ENCODE data around the gene CTLA4.
A peak's percentile ranks its signal among the peaks of the same experiment; 100 is the strongest.
"Not testable (repeated sequence)": the region's sequence is repeated elsewhere in the genome, so short reads cannot be mapped to it uniquely, and the experiment has no call there.

The CTLA4 gene

DNA sequence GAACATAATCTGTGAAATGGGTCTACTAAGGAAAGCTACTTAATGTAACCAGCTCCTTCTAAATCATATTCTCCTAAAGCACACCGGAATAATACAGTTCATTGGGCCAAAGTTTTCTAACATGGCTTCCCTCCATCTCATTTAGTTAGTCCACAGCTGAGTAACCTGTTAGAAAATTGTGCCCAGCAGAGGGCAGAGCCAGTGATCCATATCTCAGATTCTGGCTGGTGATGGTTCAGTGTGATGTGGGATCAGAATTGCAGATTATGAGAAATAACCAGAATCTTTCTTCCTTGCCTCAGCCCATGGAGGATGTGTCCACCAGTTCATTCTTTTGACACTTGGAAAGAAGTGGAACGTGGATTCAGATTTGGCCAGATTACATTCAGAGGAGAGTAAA lies 9.4 kb upstream of the CTLA4 start:
- no peak for DNase-seq

DNA sequence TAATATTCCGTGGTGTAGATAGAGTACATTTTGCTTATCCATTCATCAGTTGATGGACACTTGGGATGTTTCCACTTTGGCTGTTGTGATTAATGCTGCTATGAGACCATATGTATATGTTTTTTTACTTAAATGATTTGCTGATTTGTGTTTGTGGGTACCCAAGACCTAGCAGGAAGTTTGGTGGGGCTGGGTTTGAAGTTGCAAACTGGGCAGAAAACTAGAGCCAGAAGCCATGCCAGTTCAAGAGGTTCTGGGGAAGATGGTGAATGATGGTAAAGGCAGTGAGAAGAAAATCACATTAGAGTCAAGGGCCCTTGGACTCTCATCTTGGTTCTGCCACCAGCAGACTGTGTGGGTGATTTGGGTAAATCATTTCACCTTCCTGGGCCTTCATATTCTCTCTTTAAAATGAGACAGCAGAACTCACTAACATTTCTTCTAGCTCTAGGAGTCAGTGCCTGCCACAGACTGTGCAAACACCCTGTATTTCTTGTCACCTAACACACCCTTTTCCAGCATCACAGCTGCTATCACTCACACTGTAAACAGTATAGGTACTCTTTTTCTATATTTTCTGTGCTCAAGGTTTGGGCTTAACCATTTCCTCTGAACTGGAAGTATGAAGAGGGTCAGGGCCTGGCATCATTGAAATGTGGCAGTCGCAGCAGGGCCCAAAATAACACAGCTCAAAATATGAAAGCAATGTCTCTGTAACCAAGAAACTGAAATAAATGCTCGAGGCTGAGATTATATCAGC lies 8.4 kb upstream of the CTLA4 start:
- no peak for DNase-seq

DNA sequence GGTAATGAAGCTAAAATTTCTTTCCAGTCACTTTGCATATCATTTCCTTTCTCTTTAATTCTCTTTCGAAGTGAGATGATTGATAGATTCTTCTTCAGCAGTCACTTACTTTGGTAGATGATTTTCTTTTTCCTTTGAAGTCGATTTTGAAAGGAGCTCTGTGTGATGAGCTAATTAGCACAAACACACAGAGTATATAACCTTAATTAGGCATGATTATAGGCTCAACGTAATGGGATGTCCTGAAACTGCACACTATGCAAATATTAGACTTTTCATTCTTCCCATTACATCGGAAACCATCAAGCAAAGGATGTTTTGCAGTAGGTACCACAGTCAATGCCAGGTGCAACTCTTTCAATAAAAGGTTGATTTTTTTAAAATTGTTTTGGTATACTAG lies 6.4 kb upstream of the CTLA4 start:
- no peak for DNase-seq

DNA sequence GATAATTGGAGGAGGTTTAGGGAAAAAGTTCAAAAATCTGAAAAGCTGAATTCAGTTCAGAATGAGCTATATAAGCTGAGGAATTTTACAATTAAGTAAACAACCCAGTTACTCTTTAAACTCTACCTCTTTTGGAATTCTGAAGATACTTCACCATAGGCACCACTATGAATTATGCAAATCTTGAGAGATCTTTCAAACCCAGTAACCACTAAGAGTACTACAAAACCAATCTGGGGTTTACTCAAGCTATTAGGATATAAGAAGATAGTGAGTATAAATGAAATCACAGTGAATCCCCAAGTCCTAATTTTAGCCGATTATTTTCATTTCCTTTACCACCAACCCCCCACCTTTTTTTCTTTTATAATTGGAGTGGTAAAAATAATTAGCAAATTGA lies 6.0 kb upstream of the CTLA4 start:
- DNase-seq, result no peak

DNA sequence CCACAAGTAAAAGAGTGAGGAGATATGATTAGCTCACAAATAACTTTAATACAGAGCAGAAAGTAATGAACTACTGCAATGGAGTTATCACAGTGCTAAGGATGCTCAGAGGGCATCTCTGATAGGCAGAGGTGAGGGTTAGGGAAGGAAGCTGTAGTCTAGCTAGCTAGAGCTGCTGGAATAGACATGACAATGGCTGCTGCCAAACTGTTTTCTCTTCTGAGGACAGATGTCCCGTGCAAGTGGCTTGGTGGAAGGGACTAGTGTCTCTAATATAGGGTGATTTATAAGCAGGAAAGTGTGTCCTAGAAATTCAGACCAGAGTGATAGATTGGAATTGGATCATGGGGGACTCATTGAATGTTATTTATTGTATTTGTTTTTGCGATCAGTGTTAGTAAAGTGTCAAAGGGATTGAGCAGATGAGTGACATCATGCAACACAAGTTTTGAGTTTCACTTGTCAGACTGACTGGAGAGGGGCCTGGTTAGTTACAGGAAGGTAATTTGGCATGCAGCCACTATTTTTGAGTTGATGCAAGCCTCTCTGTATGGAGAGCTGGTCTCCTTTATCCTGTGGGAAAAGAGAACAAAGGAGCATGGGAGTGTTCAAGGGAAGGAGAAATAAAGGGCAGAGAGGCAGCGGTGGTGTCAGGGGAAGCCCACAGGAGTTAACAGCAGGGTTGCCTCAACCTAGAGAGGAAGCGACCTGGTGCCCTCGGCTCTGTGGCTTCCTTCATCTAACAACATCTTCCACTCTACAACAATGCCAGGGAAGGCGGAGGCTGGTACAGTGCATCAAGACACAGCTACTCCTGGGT lies 1.9 kb downstream of the CTLA4 start:
- peak; percentile 85 for DNase-seq

DNA sequence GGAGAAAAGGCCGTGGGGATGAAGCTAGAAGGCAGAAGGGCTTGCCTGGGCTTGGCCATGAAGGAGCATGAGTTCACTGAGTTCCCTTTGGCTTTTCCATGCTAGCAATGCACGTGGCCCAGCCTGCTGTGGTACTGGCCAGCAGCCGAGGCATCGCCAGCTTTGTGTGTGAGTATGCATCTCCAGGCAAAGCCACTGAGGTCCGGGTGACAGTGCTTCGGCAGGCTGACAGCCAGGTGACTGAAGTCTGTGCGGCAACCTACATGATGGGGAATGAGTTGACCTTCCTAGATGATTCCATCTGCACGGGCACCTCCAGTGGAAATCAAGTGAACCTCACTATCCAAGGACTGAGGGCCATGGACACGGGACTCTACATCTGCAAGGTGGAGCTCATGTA lies 2.9 kb downstream of the CTLA4 start:
- DNase-seq, result no peak

DNA sequence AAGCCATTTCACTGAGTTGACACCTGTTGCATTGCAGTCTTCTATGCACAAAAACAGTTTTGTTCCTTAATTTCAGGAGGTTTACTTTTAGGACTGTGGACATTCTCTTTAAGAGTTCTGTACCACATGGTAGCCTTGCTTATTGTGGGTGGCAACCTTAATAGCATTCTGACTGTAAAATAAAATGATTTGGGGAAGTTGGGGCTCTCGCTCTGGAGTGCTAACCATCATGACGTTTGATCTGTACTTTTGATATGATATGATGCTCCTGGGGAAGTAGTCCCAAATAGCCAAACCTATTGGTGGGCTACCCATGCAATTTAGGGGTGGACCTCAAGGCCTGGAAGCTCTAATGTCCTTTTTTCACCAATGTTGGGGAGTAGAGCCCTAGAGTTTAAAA lies 3.4 kb downstream of the CTLA4 start:
- no peak for DNase-seq

DNA sequence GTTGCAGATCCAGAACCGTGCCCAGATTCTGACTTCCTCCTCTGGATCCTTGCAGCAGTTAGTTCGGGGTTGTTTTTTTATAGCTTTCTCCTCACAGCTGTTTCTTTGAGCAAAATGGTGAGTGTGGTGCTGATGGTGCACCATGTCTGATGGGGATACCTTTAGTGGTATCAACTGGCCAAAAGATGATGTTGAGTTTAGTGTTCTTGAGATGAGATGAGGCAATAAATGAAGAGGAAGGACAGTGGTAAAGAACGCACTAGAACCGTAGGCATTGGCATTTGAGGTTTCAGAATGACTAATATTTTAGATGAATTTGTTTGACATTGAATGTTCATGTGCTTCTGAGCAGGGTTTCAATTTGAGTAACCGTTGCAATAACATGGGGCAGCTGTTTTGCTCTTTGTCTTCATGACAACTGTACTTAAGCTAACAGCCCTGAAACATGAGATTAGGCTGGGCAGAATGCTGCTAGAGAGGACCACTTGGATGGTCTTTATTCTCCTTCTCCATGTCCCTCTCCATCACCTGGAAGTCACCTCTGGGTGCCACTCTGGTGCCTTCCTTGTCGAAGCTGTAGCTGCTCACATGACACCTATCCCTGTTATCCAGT lies 3.9 kb downstream of the CTLA4 start:
- DNase-seq, result no peak

DNA sequence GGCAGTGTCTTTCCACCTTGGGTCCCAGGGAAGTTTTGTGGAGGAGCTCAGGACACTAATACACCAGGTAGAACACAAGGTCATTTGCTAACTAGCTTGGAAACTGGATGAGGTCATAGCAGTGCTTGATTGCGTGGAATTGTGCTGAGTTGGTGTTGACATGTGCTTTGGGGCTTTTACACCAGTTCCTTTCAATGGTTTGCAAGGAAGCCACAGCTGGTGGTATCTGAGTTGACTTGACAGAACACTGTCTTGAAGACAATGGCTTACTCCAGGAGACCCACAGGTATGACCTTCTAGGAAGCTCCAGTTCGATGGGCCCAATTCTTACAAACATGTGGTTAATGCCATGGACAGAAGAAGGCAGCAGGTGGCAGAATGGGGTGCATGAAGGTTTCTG lies 5.9 kb downstream of the CTLA4 start:
- DNase-seq, result no peak

DNA sequence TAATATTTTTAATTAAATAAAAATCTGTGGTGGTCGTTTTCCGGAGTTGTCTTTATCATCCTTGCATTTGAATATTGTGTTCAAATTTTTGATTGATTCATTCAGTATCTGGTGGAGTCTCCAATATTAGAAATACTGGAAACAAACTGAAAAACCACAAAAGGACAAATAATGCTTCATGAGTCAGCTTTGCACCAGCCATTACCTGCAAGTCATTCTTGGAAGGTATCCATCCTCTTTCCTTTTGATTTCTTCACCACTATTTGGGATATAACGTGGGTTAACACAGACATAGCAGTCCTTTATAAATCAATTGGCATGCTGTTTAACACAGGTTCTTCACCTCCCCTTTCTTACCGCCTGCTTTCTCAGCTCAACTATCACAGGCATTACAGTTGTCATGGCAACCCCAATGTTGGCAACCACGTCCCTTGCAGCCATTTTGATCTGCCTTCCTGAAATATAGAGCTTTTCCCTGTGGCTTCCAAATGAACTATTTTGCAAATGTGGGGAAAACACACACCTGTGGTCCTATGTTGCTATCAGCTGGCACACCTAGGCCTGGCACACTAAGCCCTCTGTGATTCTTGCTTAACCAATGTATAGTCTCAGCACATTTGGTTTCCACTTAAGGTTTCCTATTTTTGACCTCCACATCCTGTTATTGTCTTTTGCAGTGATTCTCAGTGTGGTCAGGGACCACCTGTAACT lies 6.5 kb downstream of the CTLA4 start:
- DNase-seq, result no peak

DNA sequence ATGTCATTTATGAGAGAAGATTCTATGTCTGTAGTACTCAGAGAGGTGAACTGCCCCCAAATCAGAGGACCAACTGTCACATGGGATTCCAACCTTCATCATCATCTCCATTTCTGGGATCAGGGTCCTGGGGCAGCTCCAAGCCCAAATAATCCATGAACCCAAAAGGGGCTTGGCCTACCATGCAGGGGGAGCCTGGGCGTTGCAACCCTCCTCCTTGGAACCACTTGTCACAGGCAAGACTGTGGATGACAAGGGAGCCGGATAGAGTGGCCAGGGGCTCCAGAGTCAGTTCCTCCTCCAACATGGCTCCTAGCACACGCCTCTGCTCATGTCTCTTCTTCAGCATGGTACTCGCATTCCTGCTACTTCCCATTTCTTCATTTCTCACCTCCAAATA lies 7.9 kb downstream of the CTLA4 start:
- DNase-seq, result no peak

DNA sequence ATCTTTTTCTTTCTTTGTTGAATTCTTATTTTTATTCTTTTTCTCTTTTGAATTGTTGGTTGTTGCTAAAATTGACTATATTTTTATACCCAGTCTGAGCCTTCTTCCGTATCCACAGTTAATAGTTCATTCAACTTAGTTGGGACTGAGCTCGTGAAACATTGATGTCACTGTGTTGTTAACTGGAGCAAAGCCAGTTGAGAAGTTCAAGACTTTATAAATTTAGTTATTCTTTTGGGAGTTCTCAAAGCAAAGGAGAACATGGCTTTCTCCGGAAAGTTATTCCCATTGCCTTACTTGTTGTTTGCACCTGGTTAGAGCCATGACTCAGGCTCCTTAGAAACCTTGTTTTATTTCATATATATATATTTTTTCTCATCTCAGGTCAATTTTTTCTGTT lies 8.8 kb downstream of the CTLA4 start:
- no peak for DNase-seq

DNA sequence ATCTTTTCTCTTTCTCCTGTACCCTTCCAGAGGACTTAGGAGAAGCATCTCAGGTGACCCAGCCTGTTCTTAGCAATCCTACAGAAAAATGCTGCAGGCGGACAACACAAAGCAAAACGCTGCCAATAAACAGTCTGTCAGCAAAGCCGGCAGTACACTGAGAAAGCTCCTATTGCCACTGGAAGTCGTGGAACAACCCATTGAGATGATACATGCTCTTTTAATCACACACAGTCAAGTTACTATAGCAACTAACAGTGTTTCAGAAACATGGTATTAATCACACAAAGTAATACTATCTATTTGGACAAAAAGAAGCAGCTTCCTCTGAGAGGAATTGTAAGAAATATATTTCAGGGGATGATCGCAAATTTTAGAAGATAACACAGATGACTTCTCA lies 10.5 kb downstream of the CTLA4 start:
- no peak for DNase-seq

DNA sequence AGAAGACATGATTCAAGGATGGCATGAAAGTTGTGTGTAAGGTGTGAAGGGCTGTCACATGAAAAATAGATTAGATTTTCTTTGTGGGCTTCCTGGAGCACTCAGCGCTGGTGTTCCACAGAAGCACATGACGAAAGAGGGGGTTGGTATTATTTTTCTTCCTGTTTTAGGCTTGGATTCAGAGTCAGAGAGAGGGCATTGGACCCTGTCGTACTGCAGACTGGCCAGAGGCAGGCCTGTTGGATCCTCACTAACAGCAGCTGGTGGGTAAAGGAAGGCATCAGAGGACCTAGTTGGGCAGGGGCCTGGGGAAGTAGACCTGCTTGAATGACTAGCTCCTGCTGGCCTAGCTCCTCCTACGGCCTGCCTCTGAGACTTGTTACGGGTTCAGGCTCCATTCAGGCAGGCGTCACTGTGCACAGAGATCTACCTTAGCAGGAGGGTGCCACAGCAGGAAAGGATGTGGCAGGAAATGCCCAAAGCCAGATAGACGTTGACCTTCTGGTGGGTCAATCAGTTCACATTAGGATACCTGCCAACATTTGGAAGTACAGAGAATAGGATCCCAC lies 13.1 kb downstream of the CTLA4 start:
- DNase-seq, result no peak

DNA sequence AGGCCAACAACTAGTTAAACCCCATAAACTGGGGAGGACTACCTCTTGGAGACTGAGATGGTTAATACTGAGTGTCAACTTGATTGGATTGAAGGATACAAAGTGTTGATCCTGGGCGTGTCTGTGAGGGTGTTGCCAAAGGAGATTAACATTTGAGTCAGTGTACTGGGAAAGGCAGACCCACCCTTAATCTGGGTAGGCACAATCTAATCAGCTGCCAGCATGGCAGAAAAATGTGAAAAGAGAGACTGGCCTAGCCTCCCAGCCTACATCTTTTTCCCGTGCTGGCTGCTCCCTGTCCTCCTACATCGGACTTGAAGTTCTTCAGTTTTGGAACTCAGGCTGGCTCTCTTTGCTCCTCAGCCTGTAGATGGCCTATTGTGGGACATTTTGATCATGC lies 13.6 kb downstream of the CTLA4 start:
- DNase-seq, result not testable (repeated sequence)

DNA sequence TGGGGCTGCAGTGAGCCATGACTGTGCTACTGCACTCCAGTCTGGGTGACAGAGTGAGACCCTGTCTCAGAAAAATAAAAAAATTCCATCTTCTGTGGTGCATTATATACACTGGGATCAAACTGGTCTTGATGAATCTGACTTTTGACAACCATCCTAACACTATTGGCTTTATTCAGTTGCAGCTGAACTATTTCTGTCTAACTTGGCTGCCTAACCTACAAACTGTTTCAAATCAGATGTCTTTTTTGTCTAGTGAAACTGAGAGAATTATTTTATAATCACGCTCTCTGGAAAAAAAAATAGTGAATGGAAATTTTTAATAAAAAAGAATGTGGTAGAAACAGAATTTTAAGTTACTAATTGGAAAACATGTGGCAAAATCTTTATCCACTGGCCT lies 15.0 kb downstream of the CTLA4 start:
- DNase-seq, result no peak

DNA sequence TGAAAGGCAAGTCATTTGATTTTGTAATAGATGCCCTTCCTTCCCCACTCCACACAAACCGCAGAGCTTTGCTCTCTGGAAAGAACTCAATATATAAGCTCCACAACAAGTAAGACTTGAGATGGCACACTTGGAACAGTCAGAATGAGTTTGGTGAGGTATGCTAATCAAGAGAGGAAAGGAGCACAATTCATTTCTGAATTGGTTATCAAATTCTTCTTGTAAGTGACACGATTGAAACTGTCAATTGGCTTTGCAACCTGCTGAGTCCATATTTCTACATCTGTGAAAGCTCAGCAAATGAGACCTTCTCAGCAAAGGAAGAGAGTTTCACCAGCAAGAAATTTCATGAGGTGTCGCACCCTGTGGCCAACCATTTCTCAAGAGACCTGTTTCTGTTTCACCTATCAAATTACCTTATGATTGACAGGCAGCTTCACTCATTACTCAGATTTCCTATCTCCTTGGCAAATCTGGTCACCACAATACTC lies 19.1 kb downstream of the CTLA4 start:
- DNase-seq, result no peak

DNA sequence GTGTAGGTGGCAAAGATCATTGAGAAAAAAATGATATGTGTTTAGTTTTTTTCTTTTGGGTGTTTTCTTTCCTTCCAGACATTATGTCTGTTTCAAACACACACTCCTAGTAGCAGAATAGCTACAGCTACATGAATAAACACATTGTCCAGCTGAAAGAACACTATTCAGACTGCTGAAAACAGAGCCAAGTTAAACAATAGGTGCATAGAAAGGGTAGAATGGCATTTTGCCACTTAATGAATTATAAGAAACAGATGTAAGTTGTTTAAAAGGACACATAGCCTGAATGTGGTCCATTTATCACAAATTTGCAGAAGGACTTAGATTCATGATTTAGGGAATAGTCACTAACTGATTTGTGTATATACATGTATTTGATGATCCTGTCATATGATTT lies 20.1 kb downstream of the CTLA4 start:
- DNase-seq, result no peak

DNA sequence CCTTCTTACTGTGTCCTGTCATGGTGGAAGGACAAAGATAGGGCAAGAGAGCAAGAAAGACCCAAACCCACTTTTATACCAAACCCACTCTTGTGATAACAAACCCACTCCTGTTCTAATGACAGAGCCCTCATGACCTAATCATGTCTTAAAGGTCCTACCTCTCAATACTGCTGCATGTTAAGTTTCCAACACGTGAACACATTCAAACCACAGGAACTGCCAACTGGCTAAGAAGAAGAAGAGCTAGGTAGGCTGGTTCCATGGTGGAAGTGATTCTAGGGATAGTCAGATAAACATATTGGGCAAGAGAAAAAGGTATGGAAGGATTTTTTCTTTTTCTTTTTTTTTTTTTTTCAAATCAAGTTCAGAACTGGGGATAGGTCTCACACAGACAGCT lies 22.0 kb downstream of the CTLA4 start:
- no peak for DNase-seq

DNA sequence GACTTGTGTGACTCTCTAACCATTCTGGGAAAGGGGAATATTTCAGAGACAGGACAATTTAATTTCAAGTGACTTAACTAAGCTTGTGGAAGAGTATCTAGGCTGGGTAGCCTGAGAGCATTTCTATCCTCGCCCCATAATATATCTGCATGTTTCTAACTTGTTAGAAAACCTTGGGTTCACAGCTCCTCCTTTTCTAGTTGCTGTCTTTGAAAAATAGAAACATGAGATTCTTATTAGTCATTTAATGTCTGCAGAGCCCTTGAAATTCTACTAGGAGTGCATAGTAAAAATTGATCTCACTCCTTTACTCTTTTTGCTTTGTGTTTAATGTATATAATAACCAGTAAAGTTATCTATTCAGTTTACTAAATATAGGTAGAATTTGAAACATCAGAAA lies 22.4 kb downstream of the CTLA4 start:
- no peak for DNase-seq

DNA sequence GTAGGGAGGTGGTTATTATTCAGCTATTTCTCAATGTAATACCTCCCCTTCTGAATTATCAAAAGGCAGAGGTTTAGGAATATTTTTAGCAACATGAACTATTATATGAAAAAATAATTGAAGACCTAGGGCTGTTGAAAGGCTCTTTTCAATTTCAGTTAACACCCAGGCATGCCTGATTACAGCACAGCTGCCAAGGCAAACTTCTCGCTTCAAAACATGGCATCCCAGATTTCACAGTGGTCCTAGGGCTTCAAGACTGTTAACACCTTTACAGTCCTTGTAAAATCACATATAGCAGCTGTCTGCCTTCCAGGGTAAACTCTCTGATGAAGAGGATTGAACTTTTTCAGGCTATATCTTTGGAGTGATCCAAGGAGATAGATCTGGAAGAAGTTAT lies 23.2 kb downstream of the CTLA4 start:
- no peak for DNase-seq

DNA sequence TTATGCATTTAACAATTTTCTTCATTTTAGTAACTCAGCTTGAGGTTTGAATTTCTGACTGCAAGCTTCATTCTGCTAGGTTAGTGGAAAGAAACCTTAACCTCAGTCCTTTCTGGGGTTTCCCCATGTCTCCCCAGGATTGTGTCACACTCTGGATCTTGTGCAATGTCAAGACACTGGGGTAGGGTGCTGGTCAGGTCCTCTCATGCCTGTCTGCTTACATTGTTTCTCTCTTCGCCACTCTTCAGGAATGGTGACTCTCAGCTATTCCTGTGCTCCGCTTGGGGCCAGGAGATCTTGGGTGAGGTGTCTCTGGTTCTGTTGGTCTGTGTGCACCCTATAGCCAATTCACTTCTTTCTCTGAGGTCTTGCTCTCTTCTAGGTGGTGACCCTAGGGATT lies 23.9 kb downstream of the CTLA4 start:
- no peak for DNase-seq

DNA sequence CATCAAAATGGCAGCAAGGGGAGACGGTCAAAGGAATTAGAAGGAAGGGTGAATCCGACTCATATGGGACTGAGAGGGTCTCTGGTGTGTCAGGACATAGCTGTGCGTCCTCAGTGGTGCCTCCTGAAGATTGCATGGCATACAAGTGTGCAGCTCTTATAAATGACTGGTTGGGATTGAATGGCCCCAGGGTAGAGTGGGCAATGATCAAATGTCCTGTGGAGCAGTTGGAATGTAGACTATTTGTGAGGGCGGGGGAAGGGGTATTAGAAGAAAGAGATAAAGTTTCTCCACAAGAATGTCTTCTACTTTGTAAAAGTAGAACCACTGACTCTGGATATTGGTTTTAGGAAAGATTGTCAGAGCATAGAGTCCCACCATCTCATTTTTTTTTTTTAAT lies 24.6 kb downstream of the CTLA4 start:
- DNase-seq, result no peak

Data from NCI-H345 (cell line).